Esophagus muscularis mucosa (tissue), 4 donors: ENCODE results near the gene ELFN2.

Experiments
- EP300 ChIP-seq: sonication (generic); formaldehyde crosslinking; IDR thresholded peaks from one replicate; pipeline ENCODE4 v1.6.1; 2017; ENCODE audit warnings: antibody characterized with exemption
- POLR2A ChIP-seq: fragments of 450-650 bp; IDR thresholded peaks from one replicate; pipeline ENCODE4 v1.6.1; 2017; ENCODE audit warnings: antibody characterized with exemption, moderate library complexity, mild to moderate bottlenecking, low read depth
- POLR2AphosphoS5 ChIP-seq, 2 donors: sonication (generic); formaldehyde crosslinking; IDR thresholded peaks; one replicate each; pipeline ENCODE4 v1.6.1; 2017; ENCODE audit warnings: antibody characterized with exemption in 2 of 2
- TF ChIP-seq, protein P1 (sequence below), 3 experiments: fragments of 200-600 bp in 2 of 3; fragments of 450-650 bp in 1 of 3; sonication (generic) in 2 of 3; IDR thresholded peaks; one replicate each; pipeline ENCODE4 v1.5.1; 2017 to 2019; ENCODE audit warnings: antibody characterized with exemption in 3 of 3, mild to moderate bottlenecking in 2 of 3, moderate library complexity in 1 of 3

DNA sequence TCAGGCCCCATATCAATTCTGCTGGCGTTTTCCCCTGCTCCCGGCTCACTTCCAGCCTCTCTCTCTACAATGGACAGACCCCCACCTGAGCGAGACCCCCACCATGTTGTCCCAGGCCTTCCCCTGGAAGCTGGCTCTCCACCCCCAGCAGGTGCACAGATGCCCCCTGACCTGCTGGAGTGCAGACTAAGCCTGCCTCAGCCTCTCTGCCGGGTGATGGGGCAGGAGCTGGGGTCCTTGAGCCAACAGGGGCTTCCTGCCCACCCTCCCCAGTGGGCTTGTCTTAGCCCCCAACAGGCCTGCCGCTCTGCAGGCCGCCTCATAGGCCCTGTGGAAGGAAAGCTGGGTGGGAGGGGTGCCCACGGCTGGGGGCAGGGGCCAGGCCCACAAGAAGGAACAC lies 10.0 kb downstream of the ELFN2 start:
- TF ChIP-seq POLR2A (no peak), POLR2AphosphoS5 (IDR thresholded peaks at IDR 0.05) (no peak), EP300 (no peak)
- TF ChIP-seq, protein P1, sequence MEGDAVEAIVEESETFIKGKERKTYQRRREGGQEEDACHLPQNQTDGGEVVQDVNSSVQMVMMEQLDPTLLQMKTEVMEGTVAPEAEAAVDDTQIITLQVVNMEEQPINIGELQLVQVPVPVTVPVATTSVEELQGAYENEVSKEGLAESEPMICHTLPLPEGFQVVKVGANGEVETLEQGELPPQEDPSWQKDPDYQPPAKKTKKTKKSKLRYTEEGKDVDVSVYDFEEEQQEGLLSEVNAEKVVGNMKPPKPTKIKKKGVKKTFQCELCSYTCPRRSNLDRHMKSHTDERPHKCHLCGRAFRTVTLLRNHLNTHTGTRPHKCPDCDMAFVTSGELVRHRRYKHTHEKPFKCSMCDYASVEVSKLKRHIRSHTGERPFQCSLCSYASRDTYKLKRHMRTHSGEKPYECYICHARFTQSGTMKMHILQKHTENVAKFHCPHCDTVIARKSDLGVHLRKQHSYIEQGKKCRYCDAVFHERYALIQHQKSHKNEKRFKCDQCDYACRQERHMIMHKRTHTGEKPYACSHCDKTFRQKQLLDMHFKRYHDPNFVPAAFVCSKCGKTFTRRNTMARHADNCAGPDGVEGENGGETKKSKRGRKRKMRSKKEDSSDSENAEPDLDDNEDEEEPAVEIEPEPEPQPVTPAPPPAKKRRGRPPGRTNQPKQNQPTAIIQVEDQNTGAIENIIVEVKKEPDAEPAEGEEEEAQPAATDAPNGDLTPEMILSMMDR (IDR thresholded peaks at IDR 0.05): no peak
